DOHH2 (cell line): ENCODE data around the gene CYP2S1.

Experiments
- EZH2phosphoT487 ChIP-seq: fragments of 200-600 bp; sonication (generic); IDR thresholded peaks from 2 replicates; pipeline ENCODE4 v1.6.1; 2017; ENCODE audit warnings: borderline replicate concordance, mild to moderate bottlenecking, antibody characterized with exemption, low read length, moderate library complexity, mixed read lengths
- TF ChIP-seq, protein P1 (sequence below): fragments of 200-600 bp; sonication (generic); IDR thresholded peaks from one replicate; pipeline ENCODE4 v1.5.1; 2014; ENCODE audit warnings: antibody characterized with exemption, mild to moderate bottlenecking, low read depth, low read length; ENCODE audit not compliant: poor library complexity, severe bottlenecking

DNA sequence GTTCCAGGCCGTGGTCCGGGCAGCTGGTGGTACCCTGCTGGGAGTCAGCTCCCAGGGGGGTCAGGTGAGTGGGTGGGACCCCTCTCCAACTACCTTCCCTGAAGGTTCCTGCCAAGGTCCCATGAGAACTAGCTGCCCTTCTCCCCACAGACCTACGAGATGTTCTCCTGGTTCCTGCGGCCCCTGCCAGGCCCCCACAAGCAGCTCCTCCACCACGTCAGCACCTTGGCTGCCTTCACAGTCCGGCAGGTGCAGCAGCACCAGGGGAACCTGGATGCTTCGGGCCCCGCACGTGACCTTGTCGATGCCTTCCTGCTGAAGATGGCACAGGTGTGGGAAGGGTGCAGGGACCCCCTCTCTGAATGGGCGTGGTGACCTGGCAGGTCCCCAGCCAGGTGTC is 5.5 kb downstream of the CYP2S1 start:
- TF ChIP-seq, protein P1, sequence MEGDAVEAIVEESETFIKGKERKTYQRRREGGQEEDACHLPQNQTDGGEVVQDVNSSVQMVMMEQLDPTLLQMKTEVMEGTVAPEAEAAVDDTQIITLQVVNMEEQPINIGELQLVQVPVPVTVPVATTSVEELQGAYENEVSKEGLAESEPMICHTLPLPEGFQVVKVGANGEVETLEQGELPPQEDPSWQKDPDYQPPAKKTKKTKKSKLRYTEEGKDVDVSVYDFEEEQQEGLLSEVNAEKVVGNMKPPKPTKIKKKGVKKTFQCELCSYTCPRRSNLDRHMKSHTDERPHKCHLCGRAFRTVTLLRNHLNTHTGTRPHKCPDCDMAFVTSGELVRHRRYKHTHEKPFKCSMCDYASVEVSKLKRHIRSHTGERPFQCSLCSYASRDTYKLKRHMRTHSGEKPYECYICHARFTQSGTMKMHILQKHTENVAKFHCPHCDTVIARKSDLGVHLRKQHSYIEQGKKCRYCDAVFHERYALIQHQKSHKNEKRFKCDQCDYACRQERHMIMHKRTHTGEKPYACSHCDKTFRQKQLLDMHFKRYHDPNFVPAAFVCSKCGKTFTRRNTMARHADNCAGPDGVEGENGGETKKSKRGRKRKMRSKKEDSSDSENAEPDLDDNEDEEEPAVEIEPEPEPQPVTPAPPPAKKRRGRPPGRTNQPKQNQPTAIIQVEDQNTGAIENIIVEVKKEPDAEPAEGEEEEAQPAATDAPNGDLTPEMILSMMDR, result no peak
- TF ChIP-seq EZH2phosphoT487, result no peak
